Transverse colon (tissue), 4 donors: ENCODE results near the gene RERE. TPM values are rescaled to one million over a fixed set of nuclear protein-coding genes. Genes with fewer than 3 reads are reported as not detected.

Experiments used
- DNase-seq: peaks from one replicate; pipeline ENCODE4 v3.0.0-alpha.2; 2019
- H3K27ac ChIP-seq, 4 donors: fragments of 200-600 bp; sonication (generic); 2 replicates each; pipeline ENCODE4 v1.5.1; 2016 to 2018; ENCODE audit warnings: inconsistent platforms in 4 of 4
- H3K27me3 ChIP-seq: fragments of 200-600 bp; sonication (generic); 2 replicates; pipeline ENCODE4 v1.5.1; 2017; ENCODE audit warnings: inconsistent platforms
- H3K36me3 ChIP-seq, 4 donors: fragments of 200-600 bp; sonication (generic); 2 replicates each; pipeline ENCODE4 v1.5.1; 2017 to 2019; ENCODE audit warnings: inconsistent platforms in 4 of 4
- H3K4me1 ChIP-seq, 4 donors: fragments of 200-600 bp; sonication (generic); 2 replicates each; pipeline ENCODE4 v1.5.1; 2017 to 2020; ENCODE audit warnings: inconsistent platforms in 4 of 4
- H3K4me3 ChIP-seq, 4 donors: fragments of 200-600 bp; sonication (generic); 1 replicate in 1 of 4; 2 replicates in 3 of 4; pipeline versions ENCODE4 v1.5.1 to v1.6.1; 2017 to 2019; ENCODE audit warnings: inconsistent platforms in 4 of 4
- H3K9me3 ChIP-seq, 2 donors: fragments of 200-600 bp; sonication (generic); 2 replicates each; pipeline ENCODE4 v1.5.1; 2017 to 2019; ENCODE audit warnings: inconsistent platforms in 2 of 2
- EP300 ChIP-seq: sonication (generic); formaldehyde crosslinking; IDR thresholded peaks from one replicate; pipeline ENCODE4 v1.6.1; 2017; ENCODE audit warnings: antibody characterized with exemption, low read depth
- POLR2A ChIP-seq: fragments of 450-650 bp; IDR thresholded peaks from one replicate; pipeline ENCODE4 v1.6.1; 2016; ENCODE audit warnings: antibody characterized with exemption, mild to moderate bottlenecking, moderate library complexity
- POLR2AphosphoS5 ChIP-seq, 3 donors: sonication (generic); formaldehyde crosslinking; IDR thresholded peaks; one replicate each; pipeline ENCODE4 v1.6.1; 2016; ENCODE audit warnings: antibody characterized with exemption in 3 of 3
- WGBS, 2 donors: methylation state at CpG; one replicate each; pipeline ENCODE4 v1.1.5; 2018; ENCODE audit warnings: low coverage in 1 of 2; 5-methylcytosine and 5-hydroxymethylcytosine counted together
- in situ Hi-C, 4 donors: fragments of 200-750 bp; cut with MboI; loops; one replicate each; pipeline versions ENCODE4 v1.15.0 to v1.15.1; 2017; ENCODE audit warnings: low sequenced_read_pairs in 3 of 4, low pct_ligation_motif_present in 1 of 4, low pct_unique_long_range_greater_than_20kb in 1 of 4
- intact Hi-C: fragments of 100-400 bp; cut with DNase I; formaldehyde crosslinking; loops from one replicate; pipeline ENCODE4 v1.15.1; 2023; ENCODE audit warnings: low total_unique reads
- total RNA-seq, 4 donors: library from RNA; depleted of rRNA; stranded (reverse); fragments of >200 nt; gene quantifications; one replicate each; pipeline ENCODE4 v1.1.0, GENCODE V29; 2016
- TF ChIP-seq, protein P1 (sequence below), 5 experiments: fragments of 200-600 bp in 3 of 5; fragments of 450-650 bp in 2 of 5; sonication (generic) in 3 of 5; IDR thresholded peaks; 1 replicate in 2 of 5; 2 replicates in 3 of 5; pipeline ENCODE4 v1.5.1; 2016 to 2017; ENCODE audit warnings: antibody characterized with exemption in 5 of 5, inconsistent platforms in 3 of 5, mild to moderate bottlenecking in 2 of 5, moderate library complexity in 1 of 5

RERE gene
- total RNA-seq, 4 donors from 2014 or later: 80.3 to 657 (median 105) TPM

DNA sequence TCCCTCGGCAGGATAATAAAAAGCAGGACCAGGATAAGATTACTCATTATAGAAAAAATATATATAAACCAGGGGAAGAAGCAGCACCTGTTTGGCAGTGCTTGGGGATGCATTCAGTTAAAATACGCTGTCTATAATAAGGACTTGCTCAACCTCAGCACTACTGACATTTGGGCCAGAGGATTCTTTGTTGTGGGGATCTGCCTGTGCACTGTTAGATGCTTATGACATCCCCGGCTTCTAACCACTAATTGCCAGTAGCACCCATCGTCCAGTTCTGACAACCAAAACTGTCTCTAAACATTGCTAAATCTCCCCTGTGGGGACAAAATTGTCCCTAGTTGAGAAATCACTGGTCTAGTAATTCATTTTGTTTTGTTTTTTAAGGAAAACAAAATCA, 257.4 kb downstream of the RERE start:
- H3K27me3 ChIP-seq: no peaks in the 10 kb centered on the region
- H3K4me1 ChIP-seq: peaks cover 0 to 19% (median 3%) of the 10 kb centered on the region in 4 donors
- intact Hi-C loops: loop anchor here (10.0 kb wide), 1 partner anchor 115 kb away; no protein-coding TSS in a partner anchor
- H3K4me3 ChIP-seq: no peak overlapping the region
- no peak for DNase-seq
- no peaks in the 10 kb centered on the region for H3K36me3 ChIP-seq
- H3K27ac ChIP-seq: no peak overlapping the region
- WGBS, 2 donors: 69 to 80% methylated on average over 4 of the region's 4 CpGs
- in situ Hi-C loops: loop anchor here (5.0 to 25.0 kb wide), 6 partner anchors 102 to 295 kb away; no protein-coding TSS in a partner anchor
- TF ChIP-seq, protein P1, sequence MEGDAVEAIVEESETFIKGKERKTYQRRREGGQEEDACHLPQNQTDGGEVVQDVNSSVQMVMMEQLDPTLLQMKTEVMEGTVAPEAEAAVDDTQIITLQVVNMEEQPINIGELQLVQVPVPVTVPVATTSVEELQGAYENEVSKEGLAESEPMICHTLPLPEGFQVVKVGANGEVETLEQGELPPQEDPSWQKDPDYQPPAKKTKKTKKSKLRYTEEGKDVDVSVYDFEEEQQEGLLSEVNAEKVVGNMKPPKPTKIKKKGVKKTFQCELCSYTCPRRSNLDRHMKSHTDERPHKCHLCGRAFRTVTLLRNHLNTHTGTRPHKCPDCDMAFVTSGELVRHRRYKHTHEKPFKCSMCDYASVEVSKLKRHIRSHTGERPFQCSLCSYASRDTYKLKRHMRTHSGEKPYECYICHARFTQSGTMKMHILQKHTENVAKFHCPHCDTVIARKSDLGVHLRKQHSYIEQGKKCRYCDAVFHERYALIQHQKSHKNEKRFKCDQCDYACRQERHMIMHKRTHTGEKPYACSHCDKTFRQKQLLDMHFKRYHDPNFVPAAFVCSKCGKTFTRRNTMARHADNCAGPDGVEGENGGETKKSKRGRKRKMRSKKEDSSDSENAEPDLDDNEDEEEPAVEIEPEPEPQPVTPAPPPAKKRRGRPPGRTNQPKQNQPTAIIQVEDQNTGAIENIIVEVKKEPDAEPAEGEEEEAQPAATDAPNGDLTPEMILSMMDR (IDR thresholded peaks at IDR 0.05): no peak
- TF ChIP-seq POLR2AphosphoS5 (IDR thresholded peaks at IDR 0.05): no peak
- H3K9me3 ChIP-seq: no peaks in the 10 kb centered on the region

DNA sequence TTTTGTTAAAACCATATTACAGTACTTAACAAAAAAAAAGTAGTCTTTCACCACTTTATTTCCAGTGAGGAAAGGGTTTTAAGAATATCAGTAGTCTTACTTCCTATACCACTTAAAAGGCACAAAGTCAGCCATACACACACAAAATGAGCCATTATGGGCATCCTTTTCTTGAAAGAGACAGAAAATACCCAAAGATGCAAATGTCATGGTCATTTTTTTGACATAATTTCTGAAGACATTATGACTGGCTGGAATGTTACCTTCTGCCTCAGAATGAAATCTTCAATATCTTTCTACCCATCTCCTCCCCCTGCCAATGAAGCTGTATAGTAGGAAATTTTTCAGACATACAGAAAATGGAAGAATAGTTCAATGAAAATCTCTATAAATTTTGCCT, 261.9 kb downstream of the RERE start:
- Histone ChIP-seq H3K36me3 (no peaks in the 10 kb centered on the region), H3K4me1 (peaks cover 0 to 19% (median 1%) of the 10 kb centered on the region in 4 donors), H3K27me3 (no peaks in the 10 kb centered on the region), H3K9me3 (no peaks in the 10 kb centered on the region), H3K27ac (no peak overlapping the region), H3K4me3 (no peak overlapping the region)
- intact Hi-C loops: loop anchor here (5.0 kb wide), 1 partner anchor 302 kb away; no protein-coding TSS in a partner anchor
- in situ Hi-C loops: loop anchor here in 3 of 4 donors (25.0 kb wide), 2 partner anchors 107 to 282 kb away; no protein-coding TSS in a partner anchor
- no peak for TF ChIP-seq POLR2A
- no peak for TF ChIP-seq POLR2AphosphoS5 (IDR thresholded peaks at IDR 0.05)
- TF ChIP-seq, protein P1 (IDR thresholded peaks at IDR 0.05): no peak
- no peak for TF ChIP-seq EP300
- no peak for DNase-seq

DNA sequence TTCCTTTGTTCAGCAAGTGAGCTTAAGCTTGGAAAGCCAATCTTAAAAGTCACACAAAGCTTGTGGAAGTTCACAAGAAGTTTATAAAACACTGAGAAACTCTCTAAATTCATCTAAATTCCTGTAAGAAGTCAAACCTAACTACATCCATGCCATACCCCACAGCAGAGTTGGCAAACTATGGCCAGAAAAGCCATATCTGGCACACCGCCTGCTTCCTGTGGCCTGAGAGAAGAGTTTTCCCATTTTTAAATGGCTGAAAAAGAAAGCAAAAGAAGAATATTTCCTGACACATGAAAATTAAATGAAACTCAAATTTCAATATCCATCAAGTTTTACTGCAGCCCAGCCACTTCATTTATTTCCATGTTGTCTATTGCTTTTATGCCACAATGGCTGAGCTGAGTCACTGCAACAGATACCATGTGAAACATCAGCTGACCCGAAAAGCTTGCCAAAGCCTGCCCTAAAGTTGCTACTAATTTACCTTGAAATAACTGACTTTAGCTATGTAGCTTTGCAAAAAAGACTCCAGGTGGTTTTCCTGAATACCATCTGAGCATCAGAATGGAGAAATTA, 262.4 kb downstream of the RERE start:
- Histone ChIP-seq H3K4me1 (peaks cover 0 to 19% (median 1%) of the 10 kb centered on the region in 4 donors), H3K9me3 (no peaks in the 10 kb centered on the region), H3K4me3 (no peak overlapping the region), H3K27me3 (no peaks in the 10 kb centered on the region), H3K36me3 (no peaks in the 10 kb centered on the region), H3K27ac (no peak overlapping the region)
- intact Hi-C loops (loop anchor here (5.0 kb wide), 1 partner anchor 302 kb away; no protein-coding TSS in a partner anchor), in situ Hi-C loops (loop anchor here in 3 of 4 donors (25.0 kb wide), 2 partner anchors 107 to 282 kb away; no protein-coding TSS in a partner anchor)
- 82 to 89% methylated on average over 2 of the region's 2 CpGs for WGBS, 2 donors
- DNase-seq: no peak
- TF ChIP-seq POLR2AphosphoS5 (IDR thresholded peaks at IDR 0.05) (no peak), EP300 (no peak)

DNA sequence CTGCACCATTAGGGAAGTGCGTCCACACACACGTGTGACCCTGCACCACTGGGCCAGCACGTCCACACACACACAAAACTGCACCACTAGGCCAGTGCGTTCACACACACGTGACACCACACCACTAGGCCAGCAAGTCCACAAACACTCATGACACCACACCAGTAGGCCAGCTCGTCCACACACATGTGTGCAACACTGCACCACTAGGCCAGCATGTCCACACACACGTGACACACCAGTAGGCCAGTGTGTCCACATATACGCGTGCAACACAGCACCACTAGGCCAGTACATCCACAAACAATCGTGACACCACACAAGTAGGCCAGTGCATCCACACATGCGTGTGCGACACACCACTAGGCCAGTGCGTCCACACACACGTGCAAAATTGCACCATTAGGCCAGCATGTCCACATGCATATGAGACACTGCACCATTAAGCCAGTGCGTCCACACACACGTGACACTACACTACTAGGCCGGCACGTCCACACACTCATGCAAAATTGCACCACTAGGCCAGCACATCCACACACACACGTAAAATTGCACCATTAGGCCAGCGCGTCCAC, 264.5 kb downstream of the RERE start:
- WGBS, 2 donors: 97% methylated on average over 21 of the region's 21 CpGs; no CpG with 5 or more reads in 1 of the 2 donors
- peaks cover 0 to 19% (median 3%) of the 10 kb centered on the region in 4 donors for H3K4me1 ChIP-seq
- H3K4me3 ChIP-seq: no peak overlapping the region
- TF ChIP-seq, protein P1 (IDR thresholded peaks at IDR 0.05): no peak
- TF ChIP-seq POLR2A (no peak), EP300 (no peak), POLR2AphosphoS5 (IDR thresholded peaks at IDR 0.05) (no peak)
- intact Hi-C loops: no loop called here
- in situ Hi-C loops: loop anchor here in 3 of 4 donors (25.0 kb wide), 2 partner anchors 109 to 284 kb away; no protein-coding TSS in a partner anchor
- no peak for DNase-seq
- no peaks in the 10 kb centered on the region for H3K27me3 ChIP-seq
- H3K36me3 ChIP-seq: no peaks in the 10 kb centered on the region
- H3K9me3 ChIP-seq: no peaks in the 10 kb centered on the region
- no peak overlapping the region for H3K27ac ChIP-seq
